Activated T-helper 1 cell treated with anti-CD3 and anti-CD28 coated beads, Interleukin-12 subunit alpha, Interleukin-12 subunit beta, Interleukin-2, Interleukin-4 antibody, amounts not matched to agents 30 ng/mL and 10 ng/mL and 1 ng/mL, durations not matched to agents 14 hours and 24 hours and 36 hours (primary cell): ENCODE data around the gene RINT1. TPM values are rescaled to one million over a fixed set of nuclear protein-coding genes. Genes with fewer than 3 reads are reported as not detected.

Source experiments
- DNase-seq: peaks from one replicate; pipeline ENCODE4 v3.0.0; 2021; ENCODE audit warnings: low spot score
- H3K27ac Mint-ChIP-seq: one replicate; pipeline ENCODE4 v1.8.0; 2021; ENCODE audit warnings: mild to moderate bottlenecking, mixed read lengths
- H3K27me3 Mint-ChIP-seq: one replicate; pipeline ENCODE4 v1.8.0; 2022; ENCODE audit warnings: mild to moderate bottlenecking, moderate library complexity, mixed read lengths; ENCODE audit not compliant: insufficient read depth
- H3K36me3 Mint-ChIP-seq: one replicate; pipeline ENCODE4 v1.8.0; 2021; ENCODE audit warnings: low read depth, mixed read lengths
- H3K4me1 Mint-ChIP-seq: one replicate; pipeline ENCODE4 v1.8.0; 2021; ENCODE audit warnings: low read depth, mixed read lengths
- H3K4me3 Mint-ChIP-seq: one replicate; pipeline ENCODE4 v1.8.0; 2021; ENCODE audit warnings: mild to moderate bottlenecking, moderate library complexity, mixed read lengths
- H3K9me3 Mint-ChIP-seq: one replicate; pipeline ENCODE4 v1.8.0; 2021; ENCODE audit warnings: mixed read lengths
- intact Hi-C: fragments of 100-400 bp; cut with micrococcal nuclease; formaldehyde crosslinking; loops from one replicate; pipeline ENCODE4 v1.15.1; 2024
- total RNA-seq: library from RNA; stranded (reverse); gene quantifications from 2 replicates; pipeline ENCODE4 v1.2.3, GENCODE V29; 2022

Gene RINT1
- total RNA-seq, 1 donor from 2014 or later, result 21.9 TPM

GRCh38 chr7:105613611-105614330 is 81.8 kb downstream of the RINT1 start:
- DNase-seq, result no peak
- H3K27me3 Mint-ChIP-seq, result no peaks in the 10 kb centered on the region
- H3K9me3 Mint-ChIP-seq, result no peaks in the 10 kb centered on the region
- H3K27ac Mint-ChIP-seq, result no peak overlapping the region
- intact Hi-C loops, result no loop called here
- H3K4me1 Mint-ChIP-seq, result no peaks in the 10 kb centered on the region
- peaks cover 8% of the 10 kb centered on the region for H3K36me3 Mint-ChIP-seq
- H3K4me3 Mint-ChIP-seq, result no peak overlapping the region

DNA sequence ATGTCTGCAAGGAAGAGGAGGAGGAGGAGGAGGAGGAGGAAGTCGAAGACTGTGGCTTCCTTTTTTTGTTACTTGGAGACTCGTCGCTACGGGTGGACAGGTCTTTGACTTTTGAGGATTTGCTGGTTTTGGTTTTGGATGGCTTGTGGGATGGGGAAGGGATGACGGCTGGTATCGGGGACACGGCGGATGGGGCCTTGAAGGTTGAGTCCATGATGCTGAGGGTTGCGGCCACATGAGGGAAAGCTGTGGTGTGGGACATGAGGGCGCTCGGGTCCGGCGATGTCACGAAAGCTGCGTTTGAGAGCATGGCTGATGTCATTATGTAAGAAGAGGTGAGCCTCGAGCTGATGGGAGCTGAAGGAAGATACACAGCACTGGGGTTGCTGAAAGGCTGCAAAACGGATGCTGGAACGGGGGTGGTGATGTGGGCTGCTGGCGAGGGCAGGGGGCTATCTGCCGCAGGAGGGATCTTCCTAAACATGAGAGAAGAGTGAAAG is 82.4 kb downstream of the RINT1 start:
- DNase-seq, result no peak
- Mint-ChIP-seq H3K4me1 (no peaks in the 10 kb centered on the region), H3K27ac (no peak overlapping the region), H3K27me3 (no peaks in the 10 kb centered on the region), H3K36me3 (peaks cover 8% of the 10 kb centered on the region), H3K4me3 (no peak overlapping the region), H3K9me3 (no peaks in the 10 kb centered on the region)
- intact Hi-C loops, result no loop called here

Other genes with a start within 250 kb of the RINT1 start
- gene SRPK2, start 143.3 kb upstream of the RINT1 start, total RNA-seq, result 56.4 and 58.3 TPM in 2 replicates
- gene PUS7, start 9.9 kb upstream of the RINT1 start, total RNA-seq, result 47.8 and 50.7 TPM in 2 replicates
- gene EFCAB10, start 49.3 kb downstream of the RINT1 start, total RNA-seq, result not detected in 2 replicates